Upper lobe of left lung (tissue), 6 donors: ENCODE measurements around the gene DLX4. TPM values are rescaled to one million over a fixed set of nuclear protein-coding genes. Genes with fewer than 3 reads are reported as not detected.

Experiments used
- ATAC-seq, 2 donors: fragments of 200-7000 bp; cut with Tn5 transposase; one replicate each; pipeline ENCODE4 v1.9.1; 2022; ENCODE audit warnings: mild to moderate bottlenecking in 2 of 2, moderate library complexity in 2 of 2; ENCODE audit not compliant: low FRiP score in 2 of 2
- DNase-seq, 2 donors: peaks; one replicate each; pipeline ENCODE4 v3.0.0-alpha.2; 2019 to 2020
- H3K27ac ChIP-seq, 4 donors: fragments of 200-600 bp; sonication (generic); one replicate each; pipeline ENCODE4 v1.5.1; 2016 to 2019
- H3K27me3 ChIP-seq, 4 donors: fragments of 200-600 bp; sonication (generic); one replicate each; pipeline ENCODE4 v1.5.1; 2017 to 2019
- H3K36me3 ChIP-seq, 4 donors: fragments of 200-600 bp; sonication (generic); one replicate each; pipeline ENCODE4 v1.5.1; 2016 to 2019
- H3K4me1 ChIP-seq, 4 donors: fragments of 200-600 bp; sonication (generic); one replicate each; pipeline ENCODE4 v1.5.1; 2018 to 2019
- H3K4me3 ChIP-seq, 4 donors: fragments of 200-600 bp; sonication (generic); one replicate each; pipeline ENCODE4 v1.5.1; 2017 to 2019; ENCODE audit warnings: mild to moderate bottlenecking in 2 of 4, moderate library complexity in 1 of 4
- H3K9me3 ChIP-seq, 4 donors: fragments of 200-600 bp; sonication (generic); one replicate each; pipeline ENCODE4 v1.5.1; 2018 to 2019
- EP300 ChIP-seq, 4 donors: sonication (generic); formaldehyde crosslinking; IDR thresholded peaks; one replicate each; pipeline ENCODE4 v1.5.1; 2017; ENCODE audit warnings: antibody characterized with exemption in 4 of 4, control low read depth in 2 of 4
- POLR2A ChIP-seq, 4 donors: fragments of 450-650 bp; IDR thresholded peaks; one replicate each; pipeline ENCODE4 v1.5.1; 2016 to 2017; ENCODE audit warnings: antibody characterized with exemption in 4 of 4, mild to moderate bottlenecking in 2 of 4
- POLR2AphosphoS5 ChIP-seq, 2 donors: sonication (generic); formaldehyde crosslinking; IDR thresholded peaks; one replicate each; pipeline ENCODE4 v1.5.1; 2017; ENCODE audit warnings: antibody characterized with exemption in 2 of 2
- WGBS, 2 donors: methylation state at CpG; one replicate each; pipeline ENCODE4 v1.1.5; 2017 to 2018; 5-methylcytosine and 5-hydroxymethylcytosine counted together
- total RNA-seq, 6 donors: library from RNA; depleted of rRNA in 4 of 6; stranded (reverse); fragments of >200 nt in 4 of 6; gene quantifications; one replicate each; pipeline versions ENCODE4 v1.1.0 to v1.2.1, GENCODE V29; 2016 to 2021
- TF ChIP-seq, protein P1 (sequence below), 6 experiments: fragments of 450-650 bp in 4 of 6; fragments of 200-600 bp in 2 of 6; sonication (generic) in 2 of 6; IDR thresholded peaks; one replicate each; pipeline ENCODE4 v1.5.1; 2016 to 2019; ENCODE audit warnings: antibody characterized with exemption in 6 of 6
- donor health status: DM: no; HTN: no; CAD: no; lungs with moderate emphysema.
- donor health status: DM: no; HTN: yes; CAD: no; lungs with severe emphysema.

Gene DLX4
- total RNA-seq, 6 donors from 2014 or later, result 0.61 to 12.7 (median 2.5) TPM

- H3K36me3 ChIP-seq, result no peaks in the 10 kb centered on the region
- 18 to 35% methylated on average over 15 to 35 of the region's 35 CpGs for WGBS, 2 donors
- DNase-seq (no peak), ATAC-seq (no peak)
- no peaks in the 10 kb centered on the region for H3K9me3 ChIP-seq
- H3K4me1 ChIP-seq, result peaks cover 26 to 43% (median 33%) of the 10 kb centered on the region in 4 donors
- peaks cover 0 to 67% (median 39%) of the 10 kb centered on the region in 4 donors for H3K27me3 ChIP-seq
- H3K27ac ChIP-seq, result no peak overlapping the region
- TF ChIP-seq POLR2AphosphoS5 (IDR thresholded peaks at IDR 0.05) (no peak), EP300 (IDR thresholded peaks at IDR 0.05) (no peak), POLR2A (IDR thresholded peaks at IDR 0.05) (no peak)
- TF ChIP-seq, protein P1, sequence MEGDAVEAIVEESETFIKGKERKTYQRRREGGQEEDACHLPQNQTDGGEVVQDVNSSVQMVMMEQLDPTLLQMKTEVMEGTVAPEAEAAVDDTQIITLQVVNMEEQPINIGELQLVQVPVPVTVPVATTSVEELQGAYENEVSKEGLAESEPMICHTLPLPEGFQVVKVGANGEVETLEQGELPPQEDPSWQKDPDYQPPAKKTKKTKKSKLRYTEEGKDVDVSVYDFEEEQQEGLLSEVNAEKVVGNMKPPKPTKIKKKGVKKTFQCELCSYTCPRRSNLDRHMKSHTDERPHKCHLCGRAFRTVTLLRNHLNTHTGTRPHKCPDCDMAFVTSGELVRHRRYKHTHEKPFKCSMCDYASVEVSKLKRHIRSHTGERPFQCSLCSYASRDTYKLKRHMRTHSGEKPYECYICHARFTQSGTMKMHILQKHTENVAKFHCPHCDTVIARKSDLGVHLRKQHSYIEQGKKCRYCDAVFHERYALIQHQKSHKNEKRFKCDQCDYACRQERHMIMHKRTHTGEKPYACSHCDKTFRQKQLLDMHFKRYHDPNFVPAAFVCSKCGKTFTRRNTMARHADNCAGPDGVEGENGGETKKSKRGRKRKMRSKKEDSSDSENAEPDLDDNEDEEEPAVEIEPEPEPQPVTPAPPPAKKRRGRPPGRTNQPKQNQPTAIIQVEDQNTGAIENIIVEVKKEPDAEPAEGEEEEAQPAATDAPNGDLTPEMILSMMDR (IDR thresholded peaks at IDR 0.05), result no peak
- H3K4me3 ChIP-seq, result peak overlapping the region in 1 of 4 donors; percentile 7
Measured at GRCh38 chr17:49971199-49971847, 2.3 kb downstream of the DLX4 start.

DNA sequence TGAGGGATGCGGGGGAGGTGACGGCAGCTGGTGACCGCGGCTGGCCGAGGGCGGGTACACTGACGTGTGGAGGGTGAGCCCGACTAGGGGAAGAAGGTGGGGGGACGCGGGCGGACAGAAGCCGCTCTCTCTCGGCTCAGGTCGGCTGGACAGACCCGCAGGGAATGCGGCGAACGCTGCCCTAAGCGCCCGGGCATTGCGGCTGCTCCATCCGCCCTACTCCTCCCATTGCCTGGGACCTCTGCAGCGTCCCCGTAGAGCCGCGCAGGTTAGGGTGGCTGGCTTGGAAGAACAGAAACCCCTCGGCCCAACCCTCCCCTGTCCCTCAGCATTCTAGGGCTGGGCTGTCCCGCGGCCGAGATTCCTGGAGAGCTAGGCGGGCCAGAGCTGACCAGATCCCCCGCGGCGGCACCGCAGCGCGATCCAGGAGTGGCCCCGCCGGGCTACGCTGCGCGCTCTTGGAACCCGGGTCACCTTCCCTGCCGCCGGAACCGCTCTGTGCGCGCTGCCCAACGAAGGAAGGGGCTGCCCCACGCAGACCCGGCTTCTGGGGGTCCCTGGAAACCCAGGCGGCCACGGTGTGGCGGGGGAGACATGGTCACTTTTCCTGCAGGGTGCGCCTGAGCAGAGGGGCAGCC lies 3.0 kb downstream of the DLX4 start:
- ATAC-seq (no peak), DNase-seq (peak in 1 of 2 donors; percentile 83)
- TF ChIP-seq POLR2A (IDR thresholded peaks at IDR 0.05) (no peak), EP300 (IDR thresholded peaks at IDR 0.05) (no peak), POLR2AphosphoS5 (IDR thresholded peaks at IDR 0.05) (no peak)
- TF ChIP-seq, protein P1 (IDR thresholded peaks at IDR 0.05), result no peak
- Histone ChIP-seq H3K36me3 (no peaks in the 10 kb centered on the region), H3K9me3 (no peaks in the 10 kb centered on the region), H3K4me1 (peaks cover 26 to 43% (median 33%) of the 10 kb centered on the region in 4 donors), H3K27ac (no peak overlapping the region), H3K4me3 (peak overlapping the region in 1 of 4 donors; percentile 7), H3K27me3 (peaks cover 0 to 61% (median 39%) of the 10 kb centered on the region in 4 donors)
- WGBS, 2 donors, result 0 to 4% methylated on average over 1 to 55 of the region's 55 CpGs

DNA sequence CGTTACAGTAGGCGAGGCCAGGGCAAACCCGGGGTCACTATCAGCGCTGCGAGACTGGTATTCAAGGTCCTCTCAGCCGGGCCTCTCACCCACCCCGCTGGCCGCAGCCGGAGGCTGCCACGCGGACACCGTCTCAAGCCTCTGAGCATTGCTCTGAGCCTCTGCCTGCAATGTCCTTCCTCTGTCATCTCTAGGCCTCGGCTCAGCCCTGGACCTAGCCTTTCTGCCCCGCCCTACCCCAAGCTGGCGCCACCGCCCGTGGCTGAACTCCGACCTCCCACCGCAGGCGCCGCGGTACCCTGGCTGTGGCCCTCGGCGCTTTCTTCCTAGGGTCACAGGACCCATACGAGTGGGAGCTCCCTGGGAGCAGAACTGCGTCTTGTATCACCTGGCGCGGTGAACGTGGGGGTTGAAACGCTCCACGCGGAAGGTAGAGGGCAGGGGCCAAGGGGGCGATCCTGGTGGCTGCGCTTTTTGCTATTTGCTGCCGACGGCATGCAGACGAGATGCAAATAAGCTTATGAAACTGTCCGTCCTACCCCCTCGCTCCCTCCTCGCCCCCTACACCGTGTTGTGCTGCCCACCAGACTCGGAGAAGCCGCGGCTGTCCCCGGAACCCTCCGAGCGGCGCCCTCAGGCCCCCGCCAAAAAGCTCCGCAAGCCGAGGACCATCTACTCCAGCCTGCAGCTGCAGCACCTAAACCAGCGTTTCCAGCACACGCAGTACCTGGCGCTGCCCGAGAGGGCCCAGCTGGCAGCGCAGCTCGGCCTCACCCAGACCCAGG lies 3.7 kb downstream of the DLX4 start:
- ATAC-seq (no peak), DNase-seq (peak in 1 of 2 donors; percentile 82)
- TF ChIP-seq, protein P1 (IDR thresholded peaks at IDR 0.05), result no peak
- TF ChIP-seq EP300 (IDR thresholded peaks at IDR 0.05), result no peak
- no peak for TF ChIP-seq POLR2AphosphoS5 (IDR thresholded peaks at IDR 0.05)
- no peak for TF ChIP-seq POLR2A (IDR thresholded peaks at IDR 0.05)

GRCh38 chr17:49973271-49973615 lies 4.3 kb downstream of the DLX4 start:
- WGBS, 2 donors, result 25 to 50% methylated on average over 1 to 2 of the region's 2 CpGs
- H3K27ac ChIP-seq, result no peak overlapping the region
- no peak overlapping the region for H3K4me3 ChIP-seq
- no peaks in the 10 kb centered on the region for H3K36me3 ChIP-seq
- peaks cover 0 to 54% (median 38%) of the 10 kb centered on the region in 4 donors for H3K27me3 ChIP-seq
- ATAC-seq (no peak), DNase-seq (no peak)
- H3K4me1 ChIP-seq, result peaks cover 24 to 40% (median 31%) of the 10 kb centered on the region in 4 donors
- no peaks in the 10 kb centered on the region for H3K9me3 ChIP-seq
- TF ChIP-seq POLR2AphosphoS5 (IDR thresholded peaks at IDR 0.05), result no peak
- TF ChIP-seq, protein P1 (IDR thresholded peaks at IDR 0.05), result no peak
- no peak for TF ChIP-seq POLR2A (IDR thresholded peaks at IDR 0.05)
- TF ChIP-seq EP300 (IDR thresholded peaks at IDR 0.05), result no peak

More for the DNA sequence above, 3.7 kb downstream of the DLX4 start:
- H3K36me3 ChIP-seq, result no peaks in the 10 kb centered on the region
- peaks cover 26 to 43% (median 33%) of the 10 kb centered on the region in 4 donors for H3K4me1 ChIP-seq
- H3K4me3 ChIP-seq, result no peak overlapping the region
- H3K9me3 ChIP-seq, result no peaks in the 10 kb centered on the region
- no peak overlapping the region for H3K27ac ChIP-seq
- WGBS, 2 donors, result 15 to 18% methylated on average over 4 to 57 of the region's 57 CpGs
- peaks cover 0 to 56% (median 39%) of the 10 kb centered on the region in 4 donors for H3K27me3 ChIP-seq
